HL-60 (cell line): ENCODE measurements around the gene PHLPP1.

Experiments
- DNase-seq, 2 experiments: peaks; one replicate each; pipeline ENCODE4 v3.0.0-alpha.2; 2010 to 2020; ENCODE audit warnings: low read depth in 1 of 2, low spot score in 1 of 2
- H3K27ac ChIP-seq: fragments of 250-450 bp; sonication (Bioruptor Pico); replicated peaks from 2 replicates; pipeline ENCODE4 v1.5.1; 2020; ENCODE audit warnings: mild to moderate bottlenecking, moderate library complexity
- H3K27me3 ChIP-seq: fragments of 250-450 bp; sonication (Bioruptor Pico); 2 replicates; pipeline ENCODE4 v1.5.1; 2021; ENCODE audit warnings: mild to moderate bottlenecking, moderate library complexity; ENCODE audit not compliant: insufficient read depth, poor library complexity, severe bottlenecking
- H3K4me3 ChIP-seq: replicated peaks from 2 replicates; pipeline ENCODE4 v1.5.1; 2011; ENCODE audit warnings: mild to moderate bottlenecking, control low read depth, low read length; ENCODE audit not compliant: insufficient read depth
- CTCF ChIP-seq: IDR thresholded peaks from one replicate; pipeline ENCODE4 v1.5.1; 2011; ENCODE audit warnings: low read length, control low read depth, inconsistent platforms; ENCODE audit not compliant: insufficient read depth
- GABPA ChIP-seq: IDR thresholded peaks from 2 replicates; pipeline ENCODE4 v1.6.1; 2012; ENCODE audit warnings: low read depth
- POLR2AphosphoS5 ChIP-seq: IDR thresholded peaks from 2 replicates; pipeline ENCODE4 v1.6.1; 2012; ENCODE audit warnings: low read depth
- SPI1 ChIP-seq: IDR thresholded peaks from 2 replicates; pipeline ENCODE4 v1.6.1; 2012; ENCODE audit warnings: low read depth, mild to moderate bottlenecking, borderline replicate concordance
- TF ChIP-seq, protein P1 (sequence below): IDR thresholded peaks from 2 replicates; pipeline ENCODE4 v1.6.1; 2012; ENCODE audit warnings: low read depth; ENCODE audit not compliant: insufficient replicate concordance

Gene PHLPP1

DNA sequence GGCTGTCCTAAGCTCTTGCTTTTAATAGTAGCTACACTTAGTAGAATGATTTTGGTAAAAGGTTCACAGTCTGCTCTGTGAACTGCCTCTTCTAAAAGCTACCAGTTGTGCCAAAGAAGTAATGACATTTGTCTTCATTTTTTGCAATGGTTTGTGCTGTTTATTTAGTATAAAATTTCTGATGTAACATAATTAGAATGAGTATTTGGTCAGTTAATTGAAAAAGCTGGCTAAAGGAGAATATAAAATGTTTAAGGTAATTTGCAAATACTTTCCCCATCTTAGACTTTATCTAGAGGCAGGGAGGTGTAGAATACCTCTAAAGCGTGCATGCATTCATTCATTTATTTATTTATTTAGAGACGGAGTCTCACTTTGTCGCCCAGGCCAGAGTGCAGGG is 71.3 kb downstream of the PHLPP1 start:
- TF ChIP-seq, protein P1, sequence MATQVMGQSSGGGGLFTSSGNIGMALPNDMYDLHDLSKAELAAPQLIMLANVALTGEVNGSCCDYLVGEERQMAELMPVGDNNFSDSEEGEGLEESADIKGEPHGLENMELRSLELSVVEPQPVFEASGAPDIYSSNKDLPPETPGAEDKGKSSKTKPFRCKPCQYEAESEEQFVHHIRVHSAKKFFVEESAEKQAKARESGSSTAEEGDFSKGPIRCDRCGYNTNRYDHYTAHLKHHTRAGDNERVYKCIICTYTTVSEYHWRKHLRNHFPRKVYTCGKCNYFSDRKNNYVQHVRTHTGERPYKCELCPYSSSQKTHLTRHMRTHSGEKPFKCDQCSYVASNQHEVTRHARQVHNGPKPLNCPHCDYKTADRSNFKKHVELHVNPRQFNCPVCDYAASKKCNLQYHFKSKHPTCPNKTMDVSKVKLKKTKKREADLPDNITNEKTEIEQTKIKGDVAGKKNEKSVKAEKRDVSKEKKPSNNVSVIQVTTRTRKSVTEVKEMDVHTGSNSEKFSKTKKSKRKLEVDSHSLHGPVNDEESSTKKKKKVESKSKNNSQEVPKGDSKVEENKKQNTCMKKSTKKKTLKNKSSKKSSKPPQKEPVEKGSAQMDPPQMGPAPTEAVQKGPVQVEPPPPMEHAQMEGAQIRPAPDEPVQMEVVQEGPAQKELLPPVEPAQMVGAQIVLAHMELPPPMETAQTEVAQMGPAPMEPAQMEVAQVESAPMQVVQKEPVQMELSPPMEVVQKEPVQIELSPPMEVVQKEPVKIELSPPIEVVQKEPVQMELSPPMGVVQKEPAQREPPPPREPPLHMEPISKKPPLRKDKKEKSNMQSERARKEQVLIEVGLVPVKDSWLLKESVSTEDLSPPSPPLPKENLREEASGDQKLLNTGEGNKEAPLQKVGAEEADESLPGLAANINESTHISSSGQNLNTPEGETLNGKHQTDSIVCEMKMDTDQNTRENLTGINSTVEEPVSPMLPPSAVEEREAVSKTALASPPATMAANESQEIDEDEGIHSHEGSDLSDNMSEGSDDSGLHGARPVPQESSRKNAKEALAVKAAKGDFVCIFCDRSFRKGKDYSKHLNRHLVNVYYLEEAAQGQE: no peak
- TF ChIP-seq GABPA: no peak
- no peak for TF ChIP-seq SPI1
- TF ChIP-seq CTCF: no peak
- TF ChIP-seq POLR2AphosphoS5: no peak
- no peak for DNase-seq
- H3K27me3 ChIP-seq: no peaks in the 10 kb centered on the region
- no peak overlapping the region for H3K27ac ChIP-seq
- H3K4me3 ChIP-seq: no peak overlapping the region

GRCh38 chr18:62788111-62788510 is 72.8 kb downstream of the PHLPP1 start:
- DNase-seq: no peak

DNA sequence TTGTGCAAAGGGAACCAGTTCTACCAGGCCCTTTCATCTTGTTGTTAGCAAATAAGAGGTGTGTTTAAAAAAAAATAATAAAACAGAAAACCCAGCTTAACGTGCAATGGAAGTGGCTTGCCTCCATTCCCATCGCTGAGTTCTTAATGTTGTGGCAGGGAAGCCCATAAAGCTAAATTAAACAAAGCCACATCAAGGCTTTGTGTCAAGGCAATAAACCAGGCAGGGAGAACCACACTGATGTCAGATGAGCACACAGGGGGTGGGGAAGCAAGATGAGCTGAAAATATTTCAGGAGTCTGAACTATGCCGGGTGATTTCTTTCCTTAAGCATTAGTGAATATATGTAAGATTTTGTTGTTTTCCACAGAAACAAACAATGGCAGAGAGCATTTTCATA is 73.5 kb downstream of the PHLPP1 start:
- no peak for DNase-seq
- TF ChIP-seq, protein P1: no peak
- TF ChIP-seq POLR2AphosphoS5 (no peak), CTCF (no peak), SPI1 (no peak), GABPA (no peak)
- Histone ChIP-seq H3K27ac (no peak overlapping the region), H3K27me3 (no peaks in the 10 kb centered on the region), H3K4me3 (no peak overlapping the region)

More at GRCh38 chr18:62788111-62788510, 72.8 kb downstream of the PHLPP1 start:
- no peak for TF ChIP-seq POLR2AphosphoS5
- Histone ChIP-seq H3K27me3 (no peaks in the 10 kb centered on the region), H3K4me3 (no peak overlapping the region), H3K27ac (no peak overlapping the region)

GRCh38 chr18:62790871-62791772 is 75.8 kb downstream of the PHLPP1 start:
- Histone ChIP-seq H3K27ac (no peak overlapping the region), H3K4me3 (no peak overlapping the region), H3K27me3 (no peaks in the 10 kb centered on the region)
- TF ChIP-seq POLR2AphosphoS5 (no peak), SPI1 (no peak), GABPA (no peak), CTCF (no peak)
- TF ChIP-seq, protein P1: no peak
- DNase-seq: no peak
